NCI-H510A treated with DMSO at 0.1 percent for 48 hours (cell line): ENCODE results near the gene SLC35G1.

ENCODE experiments used
- DNase-seq: peaks from one replicate; lab custom pipeline; 2025; lab: John Stamatoyannopoulos, UW

SLC35G1 gene

GRCh38 chr10:93876381-93876780 lies 17.4 kb upstream of the SLC35G1 start:
- no peak for DNase-seq

GRCh38 chr10:93879273-93879672 lies 14.5 kb upstream of the SLC35G1 start:
- DNase-seq = no peak

- no peak for DNase-seq
These were observed 969 bp downstream of the SLC35G1 start for GRCh38 chr10:93894516-93895378.

- no peak for DNase-seq
These were observed 3.4 kb downstream of the SLC35G1 start for GRCh38 chr10:93897070-93897780.

GRCh38 chr10:93899109-93899508 lies 5.3 kb downstream of the SLC35G1 start:
- no peak for DNase-seq

GRCh38 chr10:93903051-93903450 lies 9.3 kb downstream of the SLC35G1 start:
- DNase-seq = no peak

GRCh38 chr10:93904901-93905300 lies 11.1 kb downstream of the SLC35G1 start:
- peak; percentile 76 for DNase-seq

GRCh38 chr10:93907059-93907458 lies 13.3 kb downstream of the SLC35G1 start:
- no peak for DNase-seq

GRCh38 chr10:93911866-93912265 lies 18.1 kb downstream of the SLC35G1 start:
- no peak for DNase-seq

GRCh38 chr10:93912444-93912843 lies 18.7 kb downstream of the SLC35G1 start:
- no peak for DNase-seq

- no peak for DNase-seq
These were observed 19.9 kb downstream of the SLC35G1 start for GRCh38 chr10:93913706-93914105.

- peak; percentile 85 for DNase-seq
These were observed 21.8 kb downstream of the SLC35G1 start for GRCh38 chr10:93915598-93915997.

GRCh38 chr10:93916257-93917063 lies 22.7 kb downstream of the SLC35G1 start:
- peak; percentile 76 for DNase-seq

GRCh38 chr10:93917064-93917391 lies 23.2 kb downstream of the SLC35G1 start:
- no peak for DNase-seq

- DNase-seq = no peak
These were observed 24.0 kb downstream of the SLC35G1 start for GRCh38 chr10:93917821-93918220.

GRCh38 chr10:93921338-93921737 lies 27.6 kb downstream of the SLC35G1 start:
- DNase-seq = no peak

GRCh38 chr10:93926613-93927012 lies 32.8 kb downstream of the SLC35G1 start:
- DNase-seq = no peak

- DNase-seq = no peak
These were observed 44.4 kb downstream of the SLC35G1 start for GRCh38 chr10:93938140-93938539.

GRCh38 chr10:93940881-93941280 lies 47.1 kb downstream of the SLC35G1 start:
- DNase-seq = no peak

GRCh38 chr10:93941606-93942005 lies 47.8 kb downstream of the SLC35G1 start:
- no peak for DNase-seq

- DNase-seq = no peak
These were observed 52.0 kb downstream of the SLC35G1 start for GRCh38 chr10:93945819-93946218.

- no peak for DNase-seq
These were observed 53.3 kb downstream of the SLC35G1 start for GRCh38 chr10:93947055-93947454.

- no peak for DNase-seq
These were observed 53.7 kb downstream of the SLC35G1 start for GRCh38 chr10:93947524-93947923.
